IPS-18c (cell line): ENCODE results near the gene TPCN1.

ENCODE experiments used
- H3K4me3 ChIP-seq: 2 replicates; pipeline ENCODE4 v1.7.0; 2013; ENCODE audit warnings: low read depth, mild to moderate bottlenecking, low read length, moderate library complexity; ENCODE audit not compliant: insufficient read depth
- H3K9me3 ChIP-seq: one replicate; pipeline ENCODE4 v1.6.1; 2013; ENCODE audit warnings: mild to moderate bottlenecking, low read length, moderate library complexity; ENCODE audit not compliant: control insufficient read depth, insufficient read depth

The TPCN1 gene

GRCh38 chr12:113232089-113232839 is 11.0 kb downstream of the TPCN1 start:
- Histone ChIP-seq H3K4me3 (no peak overlapping the region), H3K9me3 (peaks cover 4% of the 10 kb centered on the region)

- Histone ChIP-seq H3K9me3 (peaks cover 4% of the 10 kb centered on the region), H3K4me3 (no peak overlapping the region)
Measured at GRCh38 chr12:113232840-113233585, 11.7 kb downstream of the TPCN1 start.

- Histone ChIP-seq H3K9me3 (peaks cover 4% of the 10 kb centered on the region), H3K4me3 (no peak overlapping the region)
Measured at GRCh38 chr12:113233967-113234366, 12.7 kb downstream of the TPCN1 start.

- Histone ChIP-seq H3K4me3 (no peak overlapping the region), H3K9me3 (peaks cover 4% of the 10 kb centered on the region)
Measured at GRCh38 chr12:113234483-113234882, 13.2 kb downstream of the TPCN1 start.

- Histone ChIP-seq H3K9me3 (peaks cover 1% of the 10 kb centered on the region), H3K4me3 (no peak overlapping the region)
Measured at GRCh38 chr12:113235976-113236375, 14.7 kb downstream of the TPCN1 start.

GRCh38 chr12:113236539-113237399 is 15.5 kb downstream of the TPCN1 start:
- H3K9me3 ChIP-seq = no peaks in the 10 kb centered on the region
- H3K4me3 ChIP-seq = no peak overlapping the region

GRCh38 chr12:113237748-113238147 is 16.5 kb downstream of the TPCN1 start:
- Histone ChIP-seq H3K4me3 (no peak overlapping the region), H3K9me3 (no peaks in the 10 kb centered on the region)

- no peak overlapping the region for H3K4me3 ChIP-seq
- H3K9me3 ChIP-seq = no peaks in the 10 kb centered on the region
Measured at GRCh38 chr12:113238309-113238708, 17.0 kb downstream of the TPCN1 start.

- Histone ChIP-seq H3K9me3 (no peaks in the 10 kb centered on the region), H3K4me3 (no peak overlapping the region)
Measured at GRCh38 chr12:113239288-113239771, 18.1 kb downstream of the TPCN1 start.

- Histone ChIP-seq H3K4me3 (no peak overlapping the region), H3K9me3 (no peaks in the 10 kb centered on the region)
Measured at GRCh38 chr12:113239811-113240331, 18.6 kb downstream of the TPCN1 start.

- H3K9me3 ChIP-seq = no peaks in the 10 kb centered on the region
- H3K4me3 ChIP-seq = no peak overlapping the region
Measured at GRCh38 chr12:113240395-113240794, 19.1 kb downstream of the TPCN1 start.

- peaks cover under 1% of the 10 kb centered on the region for H3K9me3 ChIP-seq
- no peak overlapping the region for H3K4me3 ChIP-seq
Measured at GRCh38 chr12:113241191-113242025, 20.1 kb downstream of the TPCN1 start.

- no peak overlapping the region for H3K4me3 ChIP-seq
- peaks cover 2% of the 10 kb centered on the region for H3K9me3 ChIP-seq
Measured at GRCh38 chr12:113242026-113242418, 20.8 kb downstream of the TPCN1 start.

- no peak overlapping the region for H3K4me3 ChIP-seq
- H3K9me3 ChIP-seq = peaks cover 2% of the 10 kb centered on the region
Measured at GRCh38 chr12:113242560-113242959, 21.3 kb downstream of the TPCN1 start.

GRCh38 chr12:113244047-113244460 is 22.8 kb downstream of the TPCN1 start:
- Histone ChIP-seq H3K9me3 (peaks cover 2% of the 10 kb centered on the region), H3K4me3 (no peak overlapping the region)

- Histone ChIP-seq H3K4me3 (no peak overlapping the region), H3K9me3 (peaks cover 2% of the 10 kb centered on the region)
Measured at GRCh38 chr12:113244478-113244958, 23.3 kb downstream of the TPCN1 start.
